ENCODE results near the gene ELAVL1.

DNA sequence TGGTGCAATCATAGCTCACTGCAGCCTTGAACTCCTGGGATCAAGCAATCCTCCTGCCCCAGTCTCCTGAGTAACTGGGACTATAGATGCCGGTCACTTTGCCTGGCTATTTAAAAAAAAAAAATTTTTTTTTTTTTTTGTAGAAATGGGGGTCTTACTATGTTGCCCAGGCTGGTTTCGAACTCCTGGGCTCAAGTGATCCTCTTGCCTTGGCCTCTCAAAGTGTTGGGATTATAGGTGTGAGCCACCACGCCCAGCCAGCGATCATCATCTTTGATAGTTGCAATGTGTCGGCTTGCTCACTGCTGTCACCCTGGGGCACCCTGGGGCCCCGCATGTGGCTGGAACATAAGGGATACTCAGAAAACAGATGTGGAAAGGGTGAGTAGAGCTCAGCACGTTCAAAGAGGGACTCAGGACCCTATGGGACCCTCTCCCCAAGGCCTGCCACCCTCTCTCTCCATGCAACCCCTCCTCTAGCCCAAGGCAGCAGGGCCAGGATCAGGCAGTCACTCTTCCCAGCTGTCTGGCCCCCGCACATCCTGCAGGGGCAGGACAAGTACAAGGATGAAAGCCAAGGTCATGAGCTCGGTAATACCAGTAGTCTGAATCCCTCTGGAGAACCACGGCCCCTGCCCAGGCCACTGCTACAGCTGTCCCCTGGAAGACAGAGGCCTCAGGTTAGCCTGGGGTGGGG, 40.6 kb upstream of the ELAVL1 start:
- TF ChIP-seq, protein P1, sequence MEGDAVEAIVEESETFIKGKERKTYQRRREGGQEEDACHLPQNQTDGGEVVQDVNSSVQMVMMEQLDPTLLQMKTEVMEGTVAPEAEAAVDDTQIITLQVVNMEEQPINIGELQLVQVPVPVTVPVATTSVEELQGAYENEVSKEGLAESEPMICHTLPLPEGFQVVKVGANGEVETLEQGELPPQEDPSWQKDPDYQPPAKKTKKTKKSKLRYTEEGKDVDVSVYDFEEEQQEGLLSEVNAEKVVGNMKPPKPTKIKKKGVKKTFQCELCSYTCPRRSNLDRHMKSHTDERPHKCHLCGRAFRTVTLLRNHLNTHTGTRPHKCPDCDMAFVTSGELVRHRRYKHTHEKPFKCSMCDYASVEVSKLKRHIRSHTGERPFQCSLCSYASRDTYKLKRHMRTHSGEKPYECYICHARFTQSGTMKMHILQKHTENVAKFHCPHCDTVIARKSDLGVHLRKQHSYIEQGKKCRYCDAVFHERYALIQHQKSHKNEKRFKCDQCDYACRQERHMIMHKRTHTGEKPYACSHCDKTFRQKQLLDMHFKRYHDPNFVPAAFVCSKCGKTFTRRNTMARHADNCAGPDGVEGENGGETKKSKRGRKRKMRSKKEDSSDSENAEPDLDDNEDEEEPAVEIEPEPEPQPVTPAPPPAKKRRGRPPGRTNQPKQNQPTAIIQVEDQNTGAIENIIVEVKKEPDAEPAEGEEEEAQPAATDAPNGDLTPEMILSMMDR (IDR thresholded peaks at IDR 0.05; ENCODE audit: low read length), result no peak
- no peak for TF ChIP-seq EZH2 (optimal IDR thresholded peaks at IDR 0.05; ENCODE audit: low read depth, low read length)
- TF ChIP-seq EZH2phosphoT487 (IDR thresholded peaks at IDR 0.05; ENCODE audit: low read length), result no peak

All from MM.1S (cell line).